Activated CD8-positive, alpha-beta memory T cell treated with anti-CD3 and anti-CD28 coated beads for 48 hours (primary cell): Measurements from ENCODE around the gene MYO7B.
A peak's percentile ranks its signal among the peaks of the same experiment; 100 is the strongest.
"Not testable (repeated sequence)": the region's sequence is repeated elsewhere in the genome, so short reads cannot be mapped to it uniquely, and the experiment has no call there.

Source experiments
- DNase-seq, 3 experiments: peaks; one replicate each; pipeline ENCODE4 v3.0.0-alpha.2; 2020; ENCODE audit warnings: low read depth in 2 of 3, low spot score in 2 of 3

The MYO7B gene

GRCh38 chr2:127523269-127523939 lies 12.1 kb upstream of the MYO7B start:
- DNase-seq: no peak

DNA sequence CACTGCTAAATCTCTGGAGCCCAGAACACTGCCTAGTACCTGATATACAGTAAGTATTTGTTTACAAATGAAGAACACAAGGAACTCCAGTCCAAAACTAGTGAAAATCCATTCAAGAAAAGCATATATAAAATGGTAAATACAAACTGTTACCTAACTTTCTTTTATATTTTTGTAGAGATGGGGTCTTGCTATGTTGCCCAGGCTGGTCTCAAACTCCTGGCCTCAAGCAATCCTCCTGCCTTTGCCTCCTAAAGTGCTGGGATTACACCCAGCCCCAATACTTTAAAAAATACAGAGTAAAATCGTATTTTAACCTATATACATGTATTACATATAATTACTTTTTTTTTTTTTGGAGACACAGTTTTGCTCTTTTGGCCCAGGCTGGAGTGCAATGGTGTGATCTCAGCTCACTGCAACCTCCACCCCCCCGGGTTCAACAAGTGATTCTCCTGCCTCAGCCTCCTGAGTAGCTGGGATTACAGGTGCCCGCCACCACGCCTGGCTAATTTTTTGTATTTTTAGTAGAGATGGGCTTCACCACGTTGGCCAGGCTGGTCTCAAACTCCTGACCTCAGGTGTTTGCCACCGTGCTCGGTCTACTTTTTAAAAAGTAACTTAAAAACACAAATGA lies 11.2 kb upstream of the MYO7B start:
- not testable (repeated sequence) for DNase-seq

DNA sequence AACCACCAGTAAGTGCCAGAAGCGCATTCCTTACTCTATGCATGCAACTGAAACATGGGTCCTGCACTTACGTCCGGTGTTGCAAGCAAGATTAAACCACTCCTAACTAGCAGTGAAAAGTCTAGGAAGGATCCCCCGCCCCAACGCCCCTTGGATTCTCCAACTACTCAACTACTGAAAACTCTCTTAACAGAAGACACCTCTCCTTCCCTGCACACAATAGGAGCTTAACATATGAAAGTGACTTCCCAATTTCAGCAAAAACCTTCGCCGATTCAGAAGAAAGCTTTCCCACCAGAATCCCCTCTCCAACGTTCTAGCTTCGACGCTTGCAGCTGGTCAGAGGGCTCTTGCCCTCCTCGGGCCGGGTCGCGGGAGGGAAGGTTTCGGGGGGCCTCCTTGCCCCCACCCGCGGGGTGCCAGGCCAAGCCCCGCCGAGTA lies 9.8 kb upstream of the MYO7B start:
- DNase-seq: no peak

DNA sequence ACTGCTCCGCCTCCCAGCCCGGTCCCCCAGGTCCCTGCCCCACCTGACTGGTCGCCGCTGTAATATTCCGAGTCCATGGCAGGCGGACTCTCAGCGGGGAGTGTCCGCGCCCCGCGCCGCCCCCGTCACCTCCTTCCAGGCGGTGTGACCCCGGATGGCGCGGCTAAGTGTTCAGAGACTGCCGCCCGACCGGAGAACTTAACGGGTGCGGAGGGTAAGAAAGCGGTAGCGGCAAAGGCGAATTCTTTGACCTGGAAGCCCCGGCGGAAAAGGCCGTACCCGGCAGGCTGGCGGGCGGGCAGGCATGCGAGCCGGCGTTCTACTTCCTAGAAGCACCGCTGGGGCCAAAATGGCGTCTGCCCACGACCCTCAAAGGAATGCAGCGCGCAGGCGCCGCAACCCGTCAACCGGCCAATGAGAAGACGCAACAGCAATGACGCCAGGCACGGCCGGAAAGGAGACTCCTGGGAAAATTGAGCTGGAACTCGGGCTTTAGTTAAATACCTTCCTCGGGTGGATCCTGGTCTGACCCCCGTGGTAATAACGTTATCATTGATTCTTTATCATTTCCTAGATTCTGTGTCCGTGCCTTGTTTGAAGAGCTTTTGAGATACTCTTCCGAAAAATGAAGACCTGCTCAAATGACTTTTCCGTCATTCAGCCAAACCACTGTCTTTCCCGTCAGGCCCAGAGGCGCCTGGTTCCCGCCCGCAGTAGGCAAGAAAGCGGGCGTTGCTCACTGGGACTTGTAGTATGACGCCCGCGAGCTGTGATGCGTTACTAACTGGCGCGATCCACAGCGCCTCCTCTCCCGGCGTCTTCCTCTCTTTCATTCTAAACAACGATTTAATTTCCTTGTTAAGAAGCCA lies 9.1 kb upstream of the MYO7B start, which contains the start of gene IWS1:
TSS of gene IWS1 (minus strand) at position 358 of the 869 bp plus-strand sequence. CDS start at position 77, 281 bp downstream.
- DNase-seq: peak; percentile 84 to 86 (median 85)

- no peak for DNase-seq
These were observed 8.3 kb upstream of the MYO7B start for GRCh38 chr2:127527001-127527804.

DNA sequence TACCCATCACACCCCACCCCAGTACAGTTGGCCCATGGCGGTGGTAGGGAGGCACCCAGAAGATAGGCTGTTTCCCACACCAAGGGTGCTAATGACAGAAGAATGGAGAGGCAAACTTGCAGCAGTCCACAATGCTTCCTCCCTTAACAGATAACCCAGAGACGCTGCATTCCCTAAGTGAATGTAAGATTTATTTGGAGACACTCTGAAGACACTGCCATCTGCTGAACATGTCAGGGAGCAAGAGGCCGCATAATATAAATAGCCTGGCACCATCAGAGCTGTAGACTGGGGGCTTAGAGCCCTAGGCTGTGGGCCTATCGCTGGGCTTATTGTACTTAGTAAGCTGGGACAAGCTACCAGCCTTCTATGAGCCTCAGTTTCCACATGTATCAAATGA lies 7.0 kb upstream of the MYO7B start:
- DNase-seq: no peak

GRCh38 chr2:127529416-127529815 lies 6.1 kb upstream of the MYO7B start:
- not testable (repeated sequence) for DNase-seq

GRCh38 chr2:127530245-127531140 lies 5.0 kb upstream of the MYO7B start:
- no peak for DNase-seq

DNA sequence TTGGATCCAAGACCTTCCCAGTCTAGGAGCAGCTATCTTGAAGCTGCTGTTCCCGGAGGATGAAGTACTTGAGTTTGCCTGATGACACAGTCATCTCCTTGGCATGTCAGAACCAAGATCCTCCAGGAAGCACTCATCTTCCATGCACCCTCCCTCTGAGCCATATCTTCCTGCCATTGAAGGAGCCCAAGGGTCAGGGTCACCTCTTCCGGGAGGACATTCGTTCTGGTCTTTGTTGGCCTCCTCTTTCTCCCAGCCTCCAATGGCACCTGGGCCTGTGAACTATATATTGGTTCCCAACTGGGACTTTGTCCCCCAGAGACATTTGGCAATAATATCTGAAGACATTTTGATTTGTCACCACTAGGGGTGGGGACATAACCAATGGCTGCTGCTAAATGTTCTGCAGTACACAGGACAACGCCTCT lies 4.2 kb upstream of the MYO7B start:
- no peak for DNase-seq

GRCh38 chr2:127532296-127532695 lies 3.2 kb upstream of the MYO7B start:
- DNase-seq: no peak

- DNase-seq: no peak
These were observed 435 bp downstream of the MYO7B start for GRCh38 chr2:127535918-127536317.

GRCh38 chr2:127536707-127537541 lies 1.4 kb downstream of the MYO7B start:
- no peak for DNase-seq

- DNase-seq: no peak
These were observed 2.2 kb downstream of the MYO7B start for GRCh38 chr2:127537644-127538043.

GRCh38 chr2:127541809-127542208 lies 6.3 kb downstream of the MYO7B start:
- no peak for DNase-seq

DNA sequence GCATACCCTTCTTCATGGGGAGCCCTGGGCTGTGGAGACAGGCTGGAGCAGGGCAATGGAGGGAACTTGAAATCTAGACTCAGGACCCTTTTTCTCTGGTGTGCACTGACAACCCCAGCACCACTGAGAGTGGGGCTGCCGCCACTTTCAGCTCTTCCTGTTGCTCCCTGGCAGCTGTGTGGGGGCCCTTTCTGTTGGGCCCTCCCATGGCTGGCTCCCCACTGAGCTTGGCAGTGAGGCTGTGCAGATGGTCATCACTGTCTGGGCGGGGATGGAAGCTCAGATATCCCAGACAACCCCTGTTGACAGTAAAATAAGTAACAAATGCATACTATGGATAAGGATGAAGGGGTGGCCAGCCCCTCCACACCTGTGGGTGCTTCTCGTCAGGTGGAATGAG lies 6.7 kb downstream of the MYO7B start:
- no peak for DNase-seq

DNA sequence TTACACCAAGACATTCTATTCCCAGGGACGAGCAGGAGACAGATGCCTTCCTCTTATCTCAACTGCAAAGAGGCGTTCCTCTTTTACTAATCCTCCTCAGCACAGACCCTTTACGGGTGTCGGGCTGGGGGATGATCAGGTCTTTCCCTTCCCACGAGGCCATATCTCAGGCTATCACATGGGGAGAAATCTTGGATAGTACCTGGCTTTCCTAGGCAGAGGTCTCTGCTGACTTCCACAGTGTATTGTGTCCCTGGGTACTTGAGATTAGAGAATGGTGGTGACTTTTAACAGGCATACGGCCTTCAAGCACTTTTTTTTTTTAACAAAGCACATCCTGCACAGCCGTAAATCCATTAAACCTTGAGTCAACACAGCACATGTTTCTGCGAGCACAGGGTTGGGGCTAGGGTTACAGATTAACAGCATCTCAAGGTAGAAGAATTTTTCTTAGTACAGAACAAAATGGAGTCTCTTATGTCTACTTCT lies 7.6 kb downstream of the MYO7B start:
- not testable (repeated sequence) for DNase-seq

DNA sequence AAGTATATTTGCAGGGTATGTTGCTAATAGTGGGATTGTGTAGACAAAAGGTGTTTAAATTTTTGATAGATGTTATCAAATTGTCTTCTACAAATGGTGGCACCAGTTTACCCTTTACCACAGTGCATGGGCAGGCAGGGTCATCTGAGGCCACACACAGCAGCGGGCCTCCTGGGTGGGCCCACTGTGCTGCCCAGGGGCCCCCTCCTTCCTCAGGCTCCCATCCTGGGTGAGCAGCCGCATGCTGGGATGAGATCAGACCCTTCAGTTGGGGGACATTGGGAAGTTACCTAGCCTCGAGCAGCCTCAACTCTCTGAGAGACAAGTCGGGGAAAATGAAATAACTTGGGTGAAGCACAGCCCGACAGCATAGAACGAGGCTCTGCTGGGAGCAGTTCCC lies 9.7 kb downstream of the MYO7B start:
- no peak for DNase-seq

DNA sequence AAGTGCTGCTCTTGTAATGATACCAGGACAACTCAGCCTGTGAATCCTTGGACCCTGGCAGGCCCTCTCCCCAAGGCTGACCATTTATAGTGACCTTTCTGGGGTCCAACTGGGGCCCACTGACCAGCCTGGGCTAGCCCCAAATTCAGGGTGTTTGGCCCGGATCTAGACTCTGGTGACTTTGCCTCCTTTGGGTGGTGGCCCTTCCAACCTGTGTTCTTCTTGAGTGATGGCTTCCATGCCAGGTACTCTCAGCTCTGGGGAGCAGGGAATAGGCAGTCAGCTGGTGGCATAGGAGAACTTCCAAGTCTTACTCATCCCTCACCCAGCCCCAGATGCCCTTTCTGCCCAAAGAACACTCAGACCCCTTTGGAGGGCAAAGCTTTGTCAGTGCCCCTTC lies 10.3 kb downstream of the MYO7B start:
- no peak for DNase-seq

DNA sequence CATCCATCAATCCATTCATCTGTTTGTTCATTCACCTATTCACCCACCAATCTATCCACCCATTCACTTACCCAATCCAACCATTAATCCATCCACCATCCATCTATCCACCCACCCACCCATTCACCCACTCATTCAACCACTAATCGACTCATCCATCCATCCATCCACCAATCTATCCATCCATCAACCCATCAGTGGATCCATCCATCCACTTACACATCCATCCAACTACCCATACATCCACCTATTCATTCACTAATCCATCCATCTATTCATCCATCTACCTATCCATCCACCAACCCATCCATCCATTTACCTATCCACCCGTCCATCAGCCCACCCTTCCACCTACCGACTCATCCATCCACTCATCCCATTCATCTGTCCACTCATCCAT lies 11.3 kb downstream of the MYO7B start:
- no peak for DNase-seq
